Endothelial cell of umbilical vein (primary cell): ENCODE results near the gene REEP3. TPM values are rescaled to one million over a fixed set of nuclear protein-coding genes. Genes with fewer than 3 reads are reported as not detected.

Experiments used
- BruUV-seq: library from RNA; stranded (reverse); fragments of 400-500 nt; replicated peaks from 2 replicates; lab custom pipeline; 2021; lab: Mats Ljungman, UMichigan
- CTCF ChIA-PET: fragments of 300-600, 350-600 bp; sonication (Branson Sonifier 250); formaldehyde crosslinking; loops from one replicate; lab custom pipeline; 2021; ENCODE audit warnings: antibody characterized with exemption, inconsistent platforms; lab: Charles Lee
- POLR2A ChIA-PET: fragments of 300-600, 350-600 bp; sonication (Branson Sonifier 250); formaldehyde crosslinking; loops from one replicate; lab custom pipeline; 2021; ENCODE audit warnings: antibody characterized with exemption, inconsistent platforms; lab: Charles Lee
- DNase-seq: peaks from one replicate; pipeline ENCODE4 v3.0.0-alpha.2; 2011; ENCODE audit warnings: low read depth, low spot score
- FAIRE-seq: peaks from 2 replicates; lab custom pipeline; 2011; peaks lifted over from hg19 to GRCh38; lab: Jason Lieb, UNC
- H2AFZ ChIP-seq: 2 replicates; pipeline ENCODE4 v1.6.0; 2012; ENCODE audit warnings: low read depth, low read length, control low read depth, inconsistent platforms
- H3K27ac ChIP-seq: 2 replicates; pipeline ENCODE4 v1.5.1; 2011; ENCODE audit warnings: low read depth, mild to moderate bottlenecking, control low read depth, low read length, moderate library complexity; ENCODE audit not compliant: insufficient read depth
- H3K27me3 ChIP-seq, 2 experiments: 2 replicates each; pipeline versions ENCODE4 v1.6.0 to v1.6.1; 2011; ENCODE audit warnings: low read length in 2 of 2, mixed read lengths in 1 of 2; ENCODE audit not compliant: control insufficient read depth in 2 of 2, insufficient read depth in 2 of 2
- H3K36me3 ChIP-seq, 2 experiments: 2 replicates in 1 of 2; 3 replicates in 1 of 2; pipeline ENCODE4 v1.5.1; 2011; ENCODE audit warnings: low read length in 2 of 2, mild to moderate bottlenecking in 1 of 2, moderate library complexity in 1 of 2; ENCODE audit not compliant: control insufficient read depth in 2 of 2, insufficient read depth in 2 of 2; ENCODE audit errors: extremely low read depth in 1 of 2
- H3K4me1 ChIP-seq: 3 replicates; pipeline ENCODE4 v1.5.1; 2011; ENCODE audit warnings: mild to moderate bottlenecking, low read length; ENCODE audit not compliant: control insufficient read depth, insufficient read depth; ENCODE audit errors: extremely low read depth
- H3K4me2 ChIP-seq: 2 replicates; pipeline ENCODE4 v1.6.1; 2011; ENCODE audit warnings: low read length, control low read depth, mixed read lengths; ENCODE audit not compliant: insufficient read depth
- H3K4me3 ChIP-seq, 3 experiments: fragments of 200-600 bp in 1 of 3; sonication (generic), shearing (Covaris generic) in 1 of 3; replicated peaks in 1 of 3; 2 replicates each; pipeline ENCODE4 v1.5.1; 2011 to 2016; ENCODE audit warnings: control low read depth in 3 of 3, low read length in 3 of 3, mild to moderate bottlenecking in 2 of 3, inconsistent platforms in 1 of 3, low read depth in 1 of 3, moderate library complexity in 1 of 3; ENCODE audit not compliant: insufficient read depth in 1 of 3
- H3K79me2 ChIP-seq: 2 replicates; pipeline ENCODE4 v1.6.0; 2012; ENCODE audit warnings: low read length, inconsistent platforms; ENCODE audit not compliant: control insufficient read depth, insufficient read depth
- H3K9ac ChIP-seq: replicated peaks from 2 replicates; pipeline ENCODE3; 2011; ENCODE audit warnings: low read length, control low read depth; ENCODE audit not compliant: insufficient read depth; ENCODE audit errors: extremely low read depth
- H3K9me1 ChIP-seq: replicated peaks from 3 replicates; pipeline ENCODE4 v1.6.0; 2011; ENCODE audit warnings: mild to moderate bottlenecking, low read length; ENCODE audit not compliant: control insufficient read depth, insufficient read depth; ENCODE audit errors: extremely low read depth
- H3K9me3 ChIP-seq: replicated peaks from 2 replicates; pipeline ENCODE4 v1.5.1; 2012; ENCODE audit warnings: low read length, inconsistent platforms; ENCODE audit not compliant: control insufficient read depth, insufficient read depth
- H4K20me1 ChIP-seq: replicated peaks from 2 replicates; pipeline ENCODE3; 2011; ENCODE audit warnings: mild to moderate bottlenecking, low read length; ENCODE audit not compliant: control insufficient read depth, insufficient read depth; ENCODE audit errors: extremely low read depth
- CTCF ChIP-seq, 2 donors: IDR thresholded peaks; 1 replicate in 1 of 2; 2 replicates in 1 of 2; pipeline ENCODE4 v1.5.1; 2011; ENCODE audit warnings: low read length in 2 of 2, mild to moderate bottlenecking in 2 of 2, moderate library complexity in 2 of 2, control low read depth in 1 of 2, inconsistent platforms in 1 of 2, low read depth in 1 of 2; ENCODE audit not compliant: insufficient read depth in 1 of 2; ENCODE audit errors: extremely low read depth in 1 of 2
- EZH2 ChIP-seq: IDR thresholded peaks from 2 replicates; pipeline ENCODE4 v1.6.1; 2012; ENCODE audit warnings: borderline replicate concordance, low read depth, mild to moderate bottlenecking, moderate library complexity, low read length, inconsistent platforms; ENCODE audit not compliant: severe bottlenecking
- FOS ChIP-seq: IDR thresholded peaks from 2 replicates; pipeline ENCODE4 v1.6.1; 2011; ENCODE audit warnings: mild to moderate bottlenecking, low read length, moderate library complexity, borderline replicate concordance; ENCODE audit not compliant: insufficient read depth
- GATA2 ChIP-seq: IDR thresholded peaks from 2 replicates; pipeline ENCODE4 v1.7.0; 2011; ENCODE audit warnings: low read depth, mild to moderate bottlenecking, moderate library complexity, mixed read lengths, low read length; ENCODE audit not compliant: insufficient read length, insufficient read depth
- JUN ChIP-seq: IDR thresholded peaks from 2 replicates; pipeline ENCODE4 v1.6.1; 2011; ENCODE audit warnings: borderline replicate concordance, low read depth; ENCODE audit not compliant: insufficient read length, insufficient read depth
- MAX ChIP-seq: IDR thresholded peaks from 2 replicates; pipeline ENCODE4 v1.6.1; 2011; ENCODE audit not compliant: insufficient read depth, insufficient read length
- MYC ChIP-seq: IDR thresholded peaks from one replicate; pipeline ENCODE4 v1.6.1; 2011; ENCODE audit warnings: mild to moderate bottlenecking, low read depth, low read length
- POLR2A ChIP-seq: IDR thresholded peaks from 2 replicates; pipeline ENCODE4 v1.6.1; 2012; ENCODE audit warnings: low read depth, mild to moderate bottlenecking, control low read depth, low read length
- POLR2AphosphoS5 ChIP-seq: IDR thresholded peaks from 2 replicates; pipeline ENCODE4 v1.6.1; 2012; ENCODE audit warnings: low read depth, mild to moderate bottlenecking, control low read depth, low read length, moderate library complexity; ENCODE audit not compliant: insufficient read depth
- dilution Hi-C: fragments of 300-500 bp; cut with MboI; formaldehyde crosslinking; loops from one replicate; pipeline ENCODE4 v1.15.0; 2019; ENCODE audit warnings: low sequenced_read_pairs; ENCODE audit not compliant: extremely low pct_ligation_motif_present
- intact Hi-C: fragments of 100-400 bp; cut with micrococcal nuclease; formaldehyde crosslinking; loops from one replicate; pipeline ENCODE4 v1.10.0; 2022
- polyA plus RNA-seq, 4 experiments: library from polyadenylated mRNA; depleted of rRNA in 3 of 4; stranded (reverse) in 3 of 4; unstranded in 1 of 4; fragments of >200 nt; gene quantifications; 2 replicates each; pipeline versions ENCODE4 v1.2.1 to v1.2.3, GENCODE V29; 2011 to 2012; ENCODE audit warnings: missing spikeins in 1 of 4
- total RNA-seq: library from RNA; stranded (reverse); gene quantifications from 2 replicates; pipeline ENCODE4 v1.2.3, GENCODE V29; 2021

The REEP3 gene
- total and polyA plus RNA-seq, 2 donors (not counting 3 experiments of a cell fraction or from before 2014, with no cell fraction given) = 12.3 to 48.3 TPM

GRCh38 chr10:63558132-63558784 is 37.1 kb downstream of the REEP3 start:
- intact Hi-C loops = no loop called here
- Histone ChIP-seq H3K27me3 (no peaks in the 10 kb centered on the region), H3K9ac (no peak overlapping the region), H2AFZ (no peak overlapping the region), H3K4me1 (peaks cover 31% of the 10 kb centered on the region), H3K4me3 (no peak overlapping the region), H3K9me1 (no peaks in the 10 kb centered on the region), H3K36me3 (no peaks in the 10 kb centered on the region), H3K27ac (no peak overlapping the region), H3K4me2 (no peak overlapping the region), H3K9me3 (no peaks in the 10 kb centered on the region), H4K20me1 (no peaks in the 10 kb centered on the region), H3K79me2 (peaks cover 48% of the 10 kb centered on the region)
- CTCF ChIA-PET = no interaction called here
- POLR2A ChIA-PET = interaction anchor here (0.6 kb wide), 1 partner anchor 253 kb away, joined by 4 read pairs; no protein-coding TSS in a partner anchor
- TF ChIP-seq POLR2AphosphoS5 (no peak), EZH2 (no peak), FOS (no peak), MYC (no peak), JUN (no peak), MAX (no peak), CTCF (IDR thresholded peaks at IDR 0.05; ENCODE audit: extremely low read depth in 1 of 2, insufficient read depth in 1 of 2, low read depth in 1 of 2, low read length in 2 of 2) (no peak), GATA2 (no peak), POLR2A (no peak)
- dilution Hi-C loops = no loop called here
- no peak for FAIRE-seq
- no peak for DNase-seq
- no TSS peak for BruUV-seq
